ENCODE results near the gene GNAI3. TPM values are rescaled to one million over a fixed set of nuclear protein-coding genes. Genes with fewer than 3 reads are reported as not detected.
"Not testable (repeated sequence)": the region's sequence is repeated elsewhere in the genome, so short reads cannot be mapped to it uniquely, and the experiment has no call there.

The GNAI3 gene
- total RNA-seq, 1 experiment from 2014 or later: 17.9 TPM

GRCh38 chr1:109658533-109659042, 110.2 kb downstream of the GNAI3 start:
- no peaks in the 10 kb centered on the region for H3K27me3 ChIP-seq (replicated peaks)
- peaks cover 6% of the 10 kb centered on the region; the same call in 1 of the 2 replicates for H3K36me3 ChIP-seq
- no peak overlapping the region for H3K27ac ChIP-seq
- DNase-seq (ENCODE audit: low read depth in 1 of 2, low spot score in 2 of 2): no peak
- no peaks in the 10 kb centered on the region for H3K9me3 ChIP-seq (replicated peaks)
- H3K4me1 ChIP-seq (replicated peaks): peaks cover 17% of the 10 kb centered on the region
- H3K4me3 ChIP-seq: no peak overlapping the region

GRCh38 chr1:109659145-109659544, 110.7 kb downstream of the GNAI3 start:
- H3K4me3 ChIP-seq: no peak overlapping the region
- peaks cover 21% of the 10 kb centered on the region for H3K4me1 ChIP-seq (replicated peaks)
- peaks cover 6% of the 10 kb centered on the region; the same call in 1 of the 2 replicates for H3K36me3 ChIP-seq
- no peak for DNase-seq (ENCODE audit: low read depth in 1 of 2, low spot score in 2 of 2)
- H3K9me3 ChIP-seq (replicated peaks): no peaks in the 10 kb centered on the region
- no peak overlapping the region for H3K27ac ChIP-seq
- H3K27me3 ChIP-seq (replicated peaks): no peaks in the 10 kb centered on the region

DNA sequence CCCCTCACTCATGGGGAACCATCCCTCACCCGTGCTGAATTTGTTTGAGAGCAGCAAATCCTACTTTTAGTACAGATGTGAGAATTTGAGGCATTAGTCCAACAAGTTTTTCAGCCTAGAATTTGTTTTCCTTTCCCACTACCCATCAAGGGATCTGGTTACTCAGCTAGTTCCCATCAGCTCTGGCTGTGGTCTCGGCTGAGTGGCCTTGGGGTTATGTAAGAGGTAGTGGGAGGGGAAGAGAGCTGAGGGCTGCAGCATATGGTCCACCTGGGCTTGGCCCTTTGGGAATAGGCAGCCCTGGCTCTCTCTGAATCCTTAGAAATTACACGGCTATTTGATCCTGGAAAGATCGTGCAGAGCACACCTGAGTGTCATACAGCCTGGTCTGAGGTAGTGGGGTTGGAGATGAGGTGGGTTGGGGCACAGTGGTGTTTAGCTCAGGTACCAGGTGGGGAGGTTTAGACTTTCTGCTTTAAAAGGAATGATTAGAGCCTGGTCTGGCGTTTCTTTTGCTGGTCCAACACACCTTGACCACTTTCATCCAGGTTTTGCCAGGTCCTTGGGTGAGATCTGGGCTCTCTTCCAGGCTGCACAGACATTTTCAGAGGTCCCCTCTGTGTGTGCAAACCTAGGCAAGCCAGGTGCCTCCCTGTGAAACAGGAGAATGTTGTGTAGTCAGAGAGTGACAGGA, 111.7 kb downstream of the GNAI3 start:
- peaks cover 17% of the 10 kb centered on the region for H3K4me1 ChIP-seq (replicated peaks)
- no peaks in the 10 kb centered on the region for H3K9me3 ChIP-seq (replicated peaks)
- H3K36me3 ChIP-seq: peaks cover 6% of the 10 kb centered on the region; the same call in 1 of the 2 replicates
- no peaks in the 10 kb centered on the region for H3K27me3 ChIP-seq (replicated peaks)
- no peak overlapping the region for H3K4me3 ChIP-seq
- H3K27ac ChIP-seq: no peak overlapping the region
- no peak for DNase-seq (ENCODE audit: low read depth in 1 of 2, low spot score in 2 of 2)

- H3K9me3 ChIP-seq (replicated peaks); H3K27ac ChIP-seq; DNase-seq (ENCODE audit: low read depth in 1 of 2, low spot score in 2 of 2); H3K4me3 ChIP-seq; H3K27me3 ChIP-seq (replicated peaks); H3K36me3 ChIP-seq: not testable (repeated sequence)
- H3K4me1 ChIP-seq (replicated peaks): peaks cover 12% of the 10 kb centered on the region
Observed at GRCh38 chr1:109660691-109661026, 112.2 kb downstream of the GNAI3 start.

GRCh38 chr1:109661391-109661790, 113.0 kb downstream of the GNAI3 start:
- Histone ChIP-seq H3K4me3 (no peak overlapping the region), H3K4me1 (replicated peaks) (peaks cover 8% of the 10 kb centered on the region), H3K36me3 (peaks cover 6% of the 10 kb centered on the region; the same call in 1 of the 2 replicates), H3K27ac (no peak overlapping the region), H3K9me3 (replicated peaks) (no peaks in the 10 kb centered on the region), H3K27me3 (replicated peaks) (no peaks in the 10 kb centered on the region)
- DNase-seq (ENCODE audit: low read depth in 1 of 2, low spot score in 2 of 2): no peak

- Histone ChIP-seq H3K27ac (no peak overlapping the region), H3K4me1 (replicated peaks) (peaks cover 14% of the 10 kb centered on the region), H3K36me3 (0 out of 2 replicates have a peak, but pooled peaks cover 6% of the 10 kb centered on the region), H3K27me3 (replicated peaks) (no peaks in the 10 kb centered on the region), H3K9me3 (replicated peaks) (no peaks in the 10 kb centered on the region), H3K4me3 (no peak overlapping the region)
- no peak for DNase-seq (ENCODE audit: low read depth in 1 of 2, low spot score in 2 of 2)
Observed at GRCh38 chr1:109664671-109665070, 116.3 kb downstream of the GNAI3 start.

DNA sequence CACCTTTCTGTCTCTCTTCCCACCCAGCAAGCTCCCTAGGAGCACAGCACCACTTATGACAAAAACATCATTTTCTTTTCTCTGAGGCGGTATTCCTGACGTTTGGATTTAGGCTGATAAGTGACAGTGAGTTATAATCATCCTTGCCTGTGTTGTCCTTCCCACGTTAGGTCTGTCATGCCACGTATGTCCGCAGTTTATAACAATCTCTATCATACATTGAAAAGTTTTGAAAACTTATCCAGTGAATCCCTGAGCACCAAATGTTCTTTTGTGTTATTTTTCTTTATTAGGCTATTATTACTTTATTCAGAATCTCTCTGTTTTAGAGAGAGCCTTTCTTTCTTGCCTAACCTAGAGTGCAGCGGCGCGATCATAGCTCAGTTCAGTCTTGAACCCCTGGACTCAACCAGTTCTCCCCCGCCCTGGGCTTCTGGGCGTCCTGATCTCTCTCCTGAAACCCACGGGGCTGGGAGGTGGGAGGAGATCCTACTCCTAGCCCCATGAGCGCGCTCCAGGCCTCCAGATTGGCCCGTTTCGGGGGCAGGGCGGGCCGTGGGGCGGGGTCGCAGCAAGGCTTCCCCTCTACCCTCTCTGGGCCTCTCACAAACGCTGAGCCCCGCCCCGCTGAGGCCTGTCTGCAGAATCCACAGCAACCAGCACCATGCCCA, 119.2 kb downstream of the GNAI3 start, which contains the start of gene GSTM2:
Gene GSTM2, plus strand, starts transcription at position 606 of the 671 bp plus-strand sequence. Its CDS starts 59 bp downstream, at position 665.
- Histone ChIP-seq H3K27ac (no peak within 1 kb of the TSS), H3K9me3 (replicated peaks) (no peaks in the 10 kb centered on the region), H3K4me3 (peak within 1 kb of the TSS; percentile 32), H3K4me1 (replicated peaks) (peaks cover 14% of the 10 kb centered on the region), H3K36me3 (no peaks in the 10 kb centered on the region), H3K27me3 (replicated peaks) (no peaks in the 10 kb centered on the region)
- peak; percentile 68 to 90 for DNase-seq (ENCODE audit: low read depth in 1 of 2, low spot score in 2 of 2)

Other genes with a start within 250 kb of the GNAI3 start
- not detected in 2 replicates for gene MYBPHL, start 241.6 kb upstream of the GNAI3 start, total RNA-seq (2014; rRNA removed; shearing (Covaris generic))
- gene SORT1, start 150.7 kb upstream of the GNAI3 start, total RNA-seq (2014; rRNA removed; shearing (Covaris generic)): 7.7 and 11.2 TPM in 2 replicates
- gene PSMA5, start 122.2 kb upstream of the GNAI3 start, total RNA-seq (2014; rRNA removed; shearing (Covaris generic)): 104 and 107 TPM in 2 replicates
- 0.11 TPM in 1 of 2 replicates, not detected in the other for gene SYPL2, start 82.1 kb upstream of the GNAI3 start, total RNA-seq (2014; rRNA removed; shearing (Covaris generic))
- gene ATXN7L2, start 64.7 kb upstream of the GNAI3 start, total RNA-seq (2014; rRNA removed; shearing (Covaris generic)): 4.1 and 5.7 TPM in 2 replicates
- 3.5 and 5.5 TPM in 2 replicates for gene CYB561D1, start 54.5 kb upstream of the GNAI3 start, total RNA-seq (2014; rRNA removed; shearing (Covaris generic))
- gene AMIGO1, start 38.9 kb upstream of the GNAI3 start, total RNA-seq (2014; rRNA removed; shearing (Covaris generic)): 0.41 and 0.55 TPM in 2 replicates
- 0.34 TPM in 1 of 2 replicates, not detected in the other for gene GPR61, start 8.7 kb upstream of the GNAI3 start, total RNA-seq (2014; rRNA removed; shearing (Covaris generic))
- 0.16 TPM in 1 of 2 replicates, not detected in the other for gene GNAT2, start 71.0 kb downstream of the GNAI3 start, total RNA-seq (2014; rRNA removed; shearing (Covaris generic))
- gene AMPD2, start 71.2 kb downstream of the GNAI3 start, total RNA-seq (2014; rRNA removed; shearing (Covaris generic)): 47.6 and 49.2 TPM in 2 replicates
- 18.8 and 26.7 TPM in 2 replicates for gene GSTM4, start 107.5 kb downstream of the GNAI3 start, total RNA-seq (2014; rRNA removed; shearing (Covaris generic))
- gene GSTM2, start 119.4 kb downstream of the GNAI3 start, total RNA-seq (2014; rRNA removed; shearing (Covaris generic)): 4.1 and 19.3 TPM in 2 replicates
- 19.0 and 26.8 TPM in 2 replicates for gene GSTM1, start 139.2 kb downstream of the GNAI3 start, total RNA-seq (2014; rRNA removed; shearing (Covaris generic))
- gene GSTM5, start 163.6 kb downstream of the GNAI3 start, total RNA-seq (2014; rRNA removed; shearing (Covaris generic)): not detected in 2 replicates
- gene GSTM3, start 192.4 kb downstream of the GNAI3 start, total RNA-seq (2014; rRNA removed; shearing (Covaris generic)): 223 and 305 TPM in 2 replicates
- gene EPS8L3, start 215.3 kb downstream of the GNAI3 start, total RNA-seq (2014; rRNA removed; shearing (Covaris generic)): not detected in 2 replicates